Purkinje cell (primary cell): Measurements from ENCODE around the gene IL17A. TPM values are rescaled to one million over a fixed set of nuclear protein-coding genes. Genes with fewer than 3 reads are reported as not detected.

Experiments used
- polyA plus RNA-seq: library from polyadenylated mRNA; unstranded; fragments of >200 nt; fragmentation: Nextera tagmentation; gene quantifications from 2 replicates; pipeline ENCODE4 v1.2.1, GENCODE V29; 2014

The IL17A gene
- not detected in 2 replicates for polyA plus RNA-seq

GRCh38 chr6:52186075-52186474 is at the start of gene IL17A:
Gene IL17A, plus strand, starts transcription at chr6:52186375. Its CDS starts 57 bp downstream, at chr6:52186432.

Other genes with a start within 250 kb of the IL17A start
- 0.04 TPM in 1 of 2 replicates, not detected in the other for gene PKHD1, start 98.8 kb upstream of the IL17A start, polyA plus RNA-seq
- gene IL17F, start 58.1 kb downstream of the IL17A start, polyA plus RNA-seq, result 7.1 and 12.9 TPM in 2 replicates
- gene MCM3, start 98.4 kb downstream of the IL17A start, polyA plus RNA-seq, result 11.9 and 15.0 TPM in 2 replicates
- 15.3 and 18.2 TPM in 2 replicates for gene PAQR8, start 175.8 kb downstream of the IL17A start, polyA plus RNA-seq
- gene EFHC1, start 234.0 kb downstream of the IL17A start, polyA plus RNA-seq, result 17.9 and 34.6 TPM in 2 replicates